HepG2 (cell line): ENCODE data around the gene SART1. TPM values are rescaled to one million over a fixed set of nuclear protein-coding genes. Genes with fewer than 3 reads are reported as not detected.

Experiments used
- ARID3A ChIP-seq: IDR thresholded peaks from 2 replicates; pipeline ENCODE4 v1.6.1; 2012; ENCODE audit warnings: low read depth, low read length, improper control_type of control experiment
- HMGXB3 ChIP-seq: sonication (generic); formaldehyde crosslinking; IDR thresholded peaks from 2 replicates; pipeline ENCODE4 v1.4.0; 2020; ENCODE audit warnings: missing genetic modification reagents, borderline replicate concordance
- IKZF4 ChIP-seq: sonication (generic); formaldehyde crosslinking; IDR thresholded peaks from 2 replicates; pipeline ENCODE4 v1.5.1; 2020; ENCODE audit warnings: borderline replicate concordance, mild to moderate bottlenecking, low read depth, missing genetic modification reagents; ENCODE audit errors: not compliant biosample characterization
- KAT8 ChIP-seq: IDR thresholded peaks from 2 replicates; pipeline ENCODE4 v1.6.1; 2016; ENCODE audit warnings: missing genetic modification reagents, missing compliant biosample characterization
- KDM4B ChIP-seq: sonication (generic); formaldehyde crosslinking; IDR thresholded peaks from 2 replicates; pipeline ENCODE4 v1.4.0; 2020; ENCODE audit warnings: missing genetic modification reagents
- PPARG ChIP-seq: conservative IDR thresholded peaks from 2 replicates; pipeline ENCODE4 v1.6.1; 2016; ENCODE audit warnings: missing biosample characterization, missing genetic modification reagents
- RFXAP ChIP-seq: sonication (generic); formaldehyde crosslinking; IDR thresholded peaks from 2 replicates; pipeline ENCODE4 v1.4.0; 2020; ENCODE audit warnings: missing genetic modification reagents, borderline replicate concordance
- ZFP41 ChIP-seq: sonication (generic); formaldehyde crosslinking; IDR thresholded peaks from 2 replicates; pipeline ENCODE4 v1.4.0; 2020; ENCODE audit warnings: mild to moderate bottlenecking, missing genetic modification reagents, borderline replicate concordance
- ZFX ChIP-seq: sonication (generic); formaldehyde crosslinking; IDR thresholded peaks from 2 replicates; pipeline ENCODE4 v1.4.0; 2020; ENCODE audit warnings: mild to moderate bottlenecking, low read depth, missing genetic modification reagents, moderate library complexity
- ZMYM2 ChIP-seq: sonication (generic); formaldehyde crosslinking; IDR thresholded peaks from 2 replicates; pipeline ENCODE4 v1.8.0; 2022; ENCODE audit warnings: mild to moderate bottlenecking, missing genetic modification reagents
- ZNF20 ChIP-seq: sonication (generic); formaldehyde crosslinking; IDR thresholded peaks from 2 replicates; pipeline ENCODE4 v1.4.0; 2020; ENCODE audit warnings: mild to moderate bottlenecking, moderate library complexity, missing genetic modification reagents
- ZNF276 ChIP-seq: sonication (generic); formaldehyde crosslinking; IDR thresholded peaks from 2 replicates; pipeline ENCODE4 v1.4.0; 2020; ENCODE audit warnings: mild to moderate bottlenecking, low read depth, missing genetic modification reagents
- ZNF33B ChIP-seq: sonication (generic); formaldehyde crosslinking; IDR thresholded peaks from 2 replicates; pipeline ENCODE4 v1.5.1; 2020; ENCODE audit warnings: mild to moderate bottlenecking, missing genetic modification reagents
- ZNF484 ChIP-seq: sonication (generic); formaldehyde crosslinking; IDR thresholded peaks from 2 replicates; pipeline ENCODE4 v1.5.1; 2020; ENCODE audit warnings: mild to moderate bottlenecking, low read depth, missing genetic modification reagents, borderline replicate concordance
- ZNF546 ChIP-seq: sonication (generic); formaldehyde crosslinking; conservative IDR thresholded peaks from 2 replicates; pipeline ENCODE4 v1.8.1; 2023; ENCODE audit warnings: mild to moderate bottlenecking, missing genetic modification reagents
- ZNF563 ChIP-seq: sonication (generic); formaldehyde crosslinking; IDR thresholded peaks from 2 replicates; pipeline ENCODE4 v1.8.0; 2022; ENCODE audit warnings: mild to moderate bottlenecking, moderate library complexity, missing genetic modification reagents
- ZNF597 ChIP-seq: sonication (generic); formaldehyde crosslinking; IDR thresholded peaks from 2 replicates; pipeline ENCODE4 v1.5.0; 2020; ENCODE audit warnings: missing genetic modification reagents
- ZSCAN25 ChIP-seq: sonication (generic); formaldehyde crosslinking; IDR thresholded peaks from 2 replicates; pipeline ENCODE4 v1.8.0; 2022; ENCODE audit warnings: mild to moderate bottlenecking, missing genetic modification reagents
- polyA plus RNA-seq, 8 experiments: library from polyadenylated mRNA; depleted of rRNA in 3 of 8; stranded (reverse) in 7 of 8; unstranded in 1 of 8; fragments of >200 nt; fragmentation: Illumina TruSeq in 4 of 8; extraction: Trizol in 4 of 8; gene quantifications; 2 replicates each; pipeline versions ENCODE4 v1.2.1 to v1.2.3, GENCODE V29; 2011 to 2016; ENCODE audit warnings: low read depth in 4 of 8, missing spikeins in 1 of 8, mixed read lengths in 1 of 8; ENCODE audit not compliant: insufficient read depth in 1 of 8
- total RNA-seq, 5 experiments: library from RNA; depleted of rRNA; stranded (reverse); fragments of >200 nt; fragmentation: Illumina TruSeq; extraction: Trizol; gene quantifications; 2 replicates each; pipeline ENCODE4 v1.2.3, GENCODE V29; 2016; ENCODE audit warnings: low read depth in 1 of 5

The SART1 gene
- total and polyA plus RNA-seq, 2 of the 13 experiments (the other 11 are each of a cell fraction or from before 2014, with no cell fraction given): 11.3 to 22.5 TPM

- TF ChIP-seq ARID3A: no peak
- peak; percentile 92 for TF ChIP-seq IKZF4 (CRISPR knock-in tag)
- TF ChIP-seq ZSCAN25 (CRISPR knock-in tag): 0 out of 2 replicates have a peak, but pooled peaks have one; percentile 66
- TF ChIP-seq RFXAP (CRISPR knock-in tag): 0 out of 2 replicates have a peak, but pooled peaks have one; percentile 38
- 0 out of 2 replicates have a peak, but pooled peaks have one; percentile 26 for TF ChIP-seq PPARG (CRISPR knock-in tag)
- TF ChIP-seq ZNF563 (CRISPR knock-in tag): no peak
- no peak for TF ChIP-seq ZNF597 (CRISPR knock-in tag)
- no peak for TF ChIP-seq ZNF276 (CRISPR knock-in tag)
- no peak for TF ChIP-seq ZNF484 (CRISPR knock-in tag)
- TF ChIP-seq ZMYM2 (CRISPR knock-in tag): no peak
- TF ChIP-seq ZNF546: 0 out of 2 replicates have a peak, but pooled peaks have one; percentile 9
- peak; percentile 74 for TF ChIP-seq HMGXB3
- no peak for TF ChIP-seq KDM4B
- TF ChIP-seq ZNF20 (CRISPR knock-in tag): no peak
- TF ChIP-seq ZFP41: no peak
- peak; percentile 95 for TF ChIP-seq ZFX (CRISPR knock-in tag)
- peak; percentile 100 for TF ChIP-seq KAT8 (CRISPR knock-in tag)
- TF ChIP-seq ZNF33B (CRISPR knock-in tag): no peak; the same call in 1 of the 2 replicates
These were observed at the start of gene SART1 (continued) for GRCh38 chr11:65961267-65962140.
